ENCODE measurements around the gene FAM90A26. TPM values are rescaled to one million over a fixed set of nuclear protein-coding genes. Genes with fewer than 3 reads are reported as not detected.
"Not testable (repeated sequence)": the region's sequence is repeated elsewhere in the genome, so short reads cannot be mapped to it uniquely, and the experiment has no call there.

FAM90A26 gene, protein sequence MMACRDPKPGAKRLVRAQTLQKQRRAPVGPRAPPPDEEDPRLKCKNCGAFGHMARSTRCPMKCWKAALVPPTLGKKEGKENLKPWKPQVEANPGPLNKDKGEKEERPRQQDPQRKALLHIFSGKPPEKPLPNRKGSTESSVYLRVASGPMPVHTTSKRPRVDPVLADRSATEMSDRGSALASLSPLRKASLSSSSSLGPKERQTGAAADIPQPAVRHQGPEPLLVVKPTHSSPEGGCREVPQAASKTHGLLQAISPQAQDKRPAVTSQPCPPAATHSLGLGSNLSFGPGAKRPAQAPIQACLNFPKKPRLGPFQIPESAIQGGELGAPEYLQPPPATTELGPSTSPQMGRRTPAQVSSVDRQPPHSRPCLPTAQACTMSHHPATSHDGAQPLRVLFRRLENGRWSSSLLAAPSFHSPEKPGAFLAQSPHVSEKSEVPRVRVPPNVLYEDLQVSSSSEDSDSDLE
- total RNA-seq = not detected

DNA sequence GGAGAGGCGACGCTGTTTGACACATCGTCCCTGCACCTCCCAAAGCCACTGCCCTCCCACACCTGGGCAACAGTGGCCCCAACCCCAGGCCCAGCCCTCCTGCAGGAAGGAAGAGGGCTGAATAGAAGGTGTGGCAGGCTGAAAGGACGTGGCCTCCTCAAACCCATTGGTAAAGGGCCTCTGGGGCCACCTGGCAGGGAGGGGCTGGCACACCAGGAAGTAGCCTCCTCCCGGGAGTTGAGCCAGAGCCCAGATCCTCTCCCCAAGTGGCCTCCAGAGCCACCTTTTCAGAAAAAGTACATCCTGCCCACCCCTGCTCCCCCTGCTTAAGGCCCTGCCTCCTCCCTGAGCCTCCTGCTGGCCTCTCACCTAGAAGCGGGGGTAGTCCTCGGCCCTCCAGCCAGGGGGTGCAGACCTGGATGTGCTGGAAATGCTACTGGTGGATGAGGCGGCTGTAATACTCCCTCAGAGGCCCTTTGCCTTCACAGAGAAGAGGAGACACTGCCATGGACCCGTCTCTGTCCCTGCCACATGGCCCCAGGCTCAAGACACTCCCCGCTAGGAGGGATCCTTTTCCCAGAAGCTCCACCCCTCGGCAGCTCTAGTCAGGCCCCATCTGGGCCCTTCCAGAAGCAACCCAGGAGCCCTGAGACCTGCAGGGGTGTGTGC, at the start of gene FAM90A26:
FAM90A26 (plus strand) TSS at position 619 of the 669 bp plus-strand sequence. CDS start 2,764 bp downstream, outside the sequence.
- intact Hi-C loops (cut with micrococcal nuclease); CTCF ChIA-PET; H3K36me3 Mint-ChIP-seq (ENCODE audit: low read depth); H3K4me3 Mint-ChIP-seq; ATAC-seq; H3K27me3 Mint-ChIP-seq; H3K9me3 Mint-ChIP-seq; H3K27ac Mint-ChIP-seq; H3K4me1 Mint-ChIP-seq (ENCODE audit: low read depth); POLR2A ChIA-PET; DNase-seq: not testable (repeated sequence)

DNA sequence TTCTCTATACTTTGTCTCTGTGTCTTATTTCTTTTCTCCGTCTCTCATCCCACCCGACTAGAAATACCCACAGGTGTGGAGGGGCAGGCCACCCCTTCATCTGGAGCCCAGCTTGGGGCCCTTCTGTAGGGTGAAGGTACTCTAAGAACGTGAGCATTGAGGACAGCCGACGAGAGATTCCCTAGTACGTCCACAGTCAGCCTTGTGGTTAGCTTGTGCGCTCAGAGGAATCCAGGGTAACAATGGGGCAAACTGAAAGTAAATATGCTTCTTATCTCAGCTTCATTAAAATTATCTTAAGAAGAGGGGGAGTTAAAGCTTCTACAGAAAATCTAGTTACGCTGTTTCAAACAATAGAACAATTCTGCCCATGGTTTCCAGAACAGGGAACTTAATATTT, 47.5 kb upstream of the FAM90A26 start:
- H3K27ac Mint-ChIP-seq; H3K36me3 Mint-ChIP-seq (ENCODE audit: low read depth); DNase-seq; intact Hi-C loops (cut with micrococcal nuclease); ATAC-seq; H3K9me3 Mint-ChIP-seq; POLR2A ChIA-PET; H3K4me1 Mint-ChIP-seq (ENCODE audit: low read depth); H3K4me3 Mint-ChIP-seq: not testable (repeated sequence)
- CTCF ChIA-PET = interaction anchor here (1.5 kb wide), 1 partner anchor 122 kb away, joined by 8 read pairs; no protein-coding TSS in a partner anchor
- peaks cover 16% of the 10 kb centered on the region for H3K27me3 Mint-ChIP-seq

DNA sequence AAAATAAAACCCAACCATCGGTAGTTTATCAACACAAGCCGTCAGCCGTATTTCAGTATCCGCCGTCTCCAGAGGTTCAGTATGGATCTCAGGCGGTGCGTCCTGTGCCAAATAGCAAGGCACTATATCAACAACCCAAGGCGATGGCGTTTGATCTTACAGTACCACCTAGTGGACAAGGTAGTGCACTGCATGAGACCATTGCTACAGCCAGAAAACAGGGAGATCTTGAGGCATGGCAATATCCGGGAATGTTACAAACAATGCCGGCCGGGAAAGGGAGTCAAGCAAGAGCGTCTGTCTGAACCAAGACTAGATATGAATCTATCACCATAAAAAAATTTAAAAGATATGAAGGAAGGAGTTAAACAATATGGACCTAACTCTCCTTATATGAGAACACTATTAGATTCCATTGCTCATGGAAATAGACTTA, 46.6 kb upstream of the FAM90A26 start:
- H3K4me3 Mint-ChIP-seq; H3K4me1 Mint-ChIP-seq (ENCODE audit: low read depth); POLR2A ChIA-PET; H3K27ac Mint-ChIP-seq; H3K9me3 Mint-ChIP-seq; intact Hi-C loops (cut with micrococcal nuclease); H3K36me3 Mint-ChIP-seq (ENCODE audit: low read depth): not testable (repeated sequence)
- DNase-seq (peak; percentile 55), ATAC-seq (peak; percentile 49)
- CTCF ChIA-PET = interaction anchor here (1.1 kb wide), 1 partner anchor 19 kb away, joined by 3 read pairs; no protein-coding TSS in a partner anchor
- H3K27me3 Mint-ChIP-seq = peaks cover 14% of the 10 kb centered on the region
- TF ChIP-seq, protein P1, sequence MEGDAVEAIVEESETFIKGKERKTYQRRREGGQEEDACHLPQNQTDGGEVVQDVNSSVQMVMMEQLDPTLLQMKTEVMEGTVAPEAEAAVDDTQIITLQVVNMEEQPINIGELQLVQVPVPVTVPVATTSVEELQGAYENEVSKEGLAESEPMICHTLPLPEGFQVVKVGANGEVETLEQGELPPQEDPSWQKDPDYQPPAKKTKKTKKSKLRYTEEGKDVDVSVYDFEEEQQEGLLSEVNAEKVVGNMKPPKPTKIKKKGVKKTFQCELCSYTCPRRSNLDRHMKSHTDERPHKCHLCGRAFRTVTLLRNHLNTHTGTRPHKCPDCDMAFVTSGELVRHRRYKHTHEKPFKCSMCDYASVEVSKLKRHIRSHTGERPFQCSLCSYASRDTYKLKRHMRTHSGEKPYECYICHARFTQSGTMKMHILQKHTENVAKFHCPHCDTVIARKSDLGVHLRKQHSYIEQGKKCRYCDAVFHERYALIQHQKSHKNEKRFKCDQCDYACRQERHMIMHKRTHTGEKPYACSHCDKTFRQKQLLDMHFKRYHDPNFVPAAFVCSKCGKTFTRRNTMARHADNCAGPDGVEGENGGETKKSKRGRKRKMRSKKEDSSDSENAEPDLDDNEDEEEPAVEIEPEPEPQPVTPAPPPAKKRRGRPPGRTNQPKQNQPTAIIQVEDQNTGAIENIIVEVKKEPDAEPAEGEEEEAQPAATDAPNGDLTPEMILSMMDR (IDR thresholded peaks at IDR 0.05) = peak; percentile 78

DNA sequence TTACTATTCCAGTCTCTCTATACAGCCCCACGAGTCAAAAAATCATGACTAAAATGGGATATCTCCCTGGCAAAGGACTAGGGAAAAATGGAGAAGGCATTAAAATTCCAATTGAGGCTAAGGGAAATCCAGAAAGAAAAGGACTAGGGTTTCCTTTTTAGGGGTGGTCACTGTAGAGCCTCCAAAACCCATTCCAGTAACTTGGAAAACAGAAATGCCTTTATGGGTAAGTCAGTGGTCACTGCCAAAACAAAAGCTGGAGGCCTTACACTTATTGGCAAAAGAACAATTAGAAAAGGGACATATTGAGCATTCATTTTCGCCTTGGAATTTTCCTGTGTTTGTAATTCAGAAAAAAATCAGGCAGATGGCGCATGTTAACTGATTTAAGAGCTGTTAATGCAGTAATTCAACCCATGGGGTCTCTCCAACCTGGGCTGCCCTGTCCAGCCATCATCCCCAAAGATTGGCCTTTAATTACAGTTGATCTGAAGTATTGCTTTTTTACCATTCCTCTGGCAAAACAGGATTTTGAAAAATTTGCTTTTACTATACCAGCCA, 44.5 kb upstream of the FAM90A26 start:
- intact Hi-C loops (cut with micrococcal nuclease); H3K9me3 Mint-ChIP-seq; H3K36me3 Mint-ChIP-seq (ENCODE audit: low read depth); POLR2A ChIA-PET; ATAC-seq; H3K4me1 Mint-ChIP-seq (ENCODE audit: low read depth); H3K27ac Mint-ChIP-seq; H3K4me3 Mint-ChIP-seq; DNase-seq: not testable (repeated sequence)
- CTCF ChIA-PET = interaction anchor here (0.9 kb wide), 1 partner anchor 125 kb away, joined by 3 read pairs; no protein-coding TSS in a partner anchor
- H3K27me3 Mint-ChIP-seq = peaks cover 12% of the 10 kb centered on the region

DNA sequence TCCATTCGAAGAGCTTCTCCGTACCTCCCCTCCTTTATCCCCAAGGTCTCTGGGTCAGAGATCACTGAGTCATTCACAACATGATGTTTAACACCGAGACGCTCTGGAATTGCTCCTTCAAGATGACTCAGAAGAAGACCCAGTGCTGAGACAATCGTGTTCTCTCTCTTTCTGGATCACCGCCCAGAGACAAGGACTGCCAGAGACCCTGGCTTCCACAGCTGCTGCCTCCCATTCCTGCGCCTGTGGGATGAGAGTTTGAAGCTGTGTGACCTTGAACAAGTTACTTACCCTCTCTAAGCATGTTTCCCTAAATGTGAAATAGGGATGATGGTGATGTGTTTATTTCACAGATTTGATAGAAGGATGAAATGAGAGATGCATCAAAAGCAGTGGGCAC, 38.8 kb upstream of the FAM90A26 start:
- intact Hi-C loops (cut with micrococcal nuclease); POLR2A ChIA-PET; H3K9me3 Mint-ChIP-seq; H3K4me3 Mint-ChIP-seq; DNase-seq; CTCF ChIA-PET; H3K36me3 Mint-ChIP-seq (ENCODE audit: low read depth); H3K27me3 Mint-ChIP-seq; H3K27ac Mint-ChIP-seq; ATAC-seq; H3K4me1 Mint-ChIP-seq (ENCODE audit: low read depth): not testable (repeated sequence)

DNA sequence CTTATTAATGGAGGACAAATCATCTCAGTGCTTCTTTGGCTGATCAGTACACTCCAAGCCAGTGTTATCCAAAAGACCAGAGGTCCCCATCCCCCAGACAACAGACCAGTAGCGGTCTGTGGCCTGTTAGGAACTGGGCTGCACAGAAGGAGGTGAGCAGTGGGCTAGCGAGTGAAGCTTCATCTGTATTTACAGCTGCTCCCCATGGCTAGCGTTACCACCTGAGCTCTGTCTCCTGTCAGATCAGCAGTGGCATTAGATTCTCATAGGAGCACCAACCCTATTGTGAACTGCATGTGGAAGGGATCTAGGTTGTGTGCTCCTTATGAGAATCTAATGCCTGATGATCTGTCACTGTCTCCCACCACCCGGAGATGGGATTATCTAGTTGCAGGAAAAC, 37.4 kb upstream of the FAM90A26 start:
- H3K27me3 Mint-ChIP-seq; H3K27ac Mint-ChIP-seq; intact Hi-C loops (cut with micrococcal nuclease); H3K4me3 Mint-ChIP-seq; ATAC-seq; POLR2A ChIA-PET; CTCF ChIA-PET; H3K4me1 Mint-ChIP-seq (ENCODE audit: low read depth); H3K36me3 Mint-ChIP-seq (ENCODE audit: low read depth); H3K9me3 Mint-ChIP-seq; DNase-seq: not testable (repeated sequence)

DNA sequence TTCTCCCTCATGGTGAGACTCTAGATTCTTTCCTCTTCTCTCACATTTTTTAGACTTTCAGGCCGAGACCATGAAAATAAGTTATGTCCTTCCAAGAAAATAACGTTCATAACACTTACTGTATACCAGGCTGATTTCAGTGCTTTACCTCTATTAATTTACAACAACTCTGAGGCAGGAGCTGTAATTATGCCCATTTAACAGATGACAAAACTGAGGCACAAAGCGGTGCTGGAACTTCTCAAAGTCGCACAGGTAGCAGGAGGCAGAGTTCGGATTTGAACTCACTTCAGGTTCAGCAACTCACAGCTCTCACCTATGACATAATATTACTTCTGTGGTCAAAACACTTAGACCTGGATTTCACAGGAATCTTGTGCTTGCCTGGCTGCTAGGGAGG, 36.2 kb upstream of the FAM90A26 start:
- ATAC-seq; H3K27ac Mint-ChIP-seq; H3K9me3 Mint-ChIP-seq; DNase-seq; POLR2A ChIA-PET; H3K27me3 Mint-ChIP-seq; H3K36me3 Mint-ChIP-seq (ENCODE audit: low read depth); CTCF ChIA-PET; intact Hi-C loops (cut with micrococcal nuclease); H3K4me3 Mint-ChIP-seq; H3K4me1 Mint-ChIP-seq (ENCODE audit: low read depth): not testable (repeated sequence)

DNA sequence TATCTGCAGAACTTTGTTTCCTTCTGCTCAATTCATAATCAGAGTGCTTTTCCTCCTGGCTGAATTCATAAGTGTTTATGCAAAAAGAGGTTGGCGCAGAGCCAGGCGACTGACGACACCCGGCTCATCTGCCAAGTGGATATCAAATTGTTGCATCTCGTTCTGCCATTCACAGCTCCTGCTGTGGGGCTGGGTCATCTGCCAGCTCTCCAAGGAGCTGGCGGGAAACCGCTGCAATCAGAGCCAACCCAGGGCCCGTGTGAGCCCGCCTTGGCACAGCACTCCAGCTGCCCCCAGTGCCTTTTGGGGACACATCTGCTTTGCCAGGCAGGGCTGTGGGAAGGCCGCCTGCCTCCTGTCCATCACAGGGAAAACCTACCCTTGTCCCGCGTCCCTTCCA, 35.7 kb upstream of the FAM90A26 start:
- ATAC-seq; H3K9me3 Mint-ChIP-seq; H3K36me3 Mint-ChIP-seq (ENCODE audit: low read depth); DNase-seq; H3K4me3 Mint-ChIP-seq; intact Hi-C loops (cut with micrococcal nuclease); POLR2A ChIA-PET; CTCF ChIA-PET; H3K4me1 Mint-ChIP-seq (ENCODE audit: low read depth); H3K27ac Mint-ChIP-seq; H3K27me3 Mint-ChIP-seq: not testable (repeated sequence)

DNA sequence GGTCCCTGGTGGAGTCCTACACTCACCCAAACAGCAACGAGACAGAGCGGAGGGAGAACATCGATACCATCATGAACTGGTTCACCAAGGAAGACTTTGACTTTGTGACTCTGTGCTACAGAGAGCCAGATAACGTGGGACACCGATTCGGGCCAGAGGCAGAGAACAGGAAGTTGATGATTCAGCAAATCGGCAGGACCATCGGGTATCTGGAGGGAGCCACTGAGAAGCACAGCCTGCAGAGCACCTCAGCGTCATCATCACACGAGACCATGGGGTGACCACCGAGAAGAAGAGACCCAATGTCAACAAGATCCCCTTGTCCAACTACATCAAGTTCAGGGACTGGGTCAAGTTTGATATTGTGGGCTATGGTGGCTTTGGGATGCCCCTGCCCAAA, 29.2 kb upstream of the FAM90A26 start:
- H3K4me3 Mint-ChIP-seq; H3K36me3 Mint-ChIP-seq (ENCODE audit: low read depth): not testable (repeated sequence)

DNA sequence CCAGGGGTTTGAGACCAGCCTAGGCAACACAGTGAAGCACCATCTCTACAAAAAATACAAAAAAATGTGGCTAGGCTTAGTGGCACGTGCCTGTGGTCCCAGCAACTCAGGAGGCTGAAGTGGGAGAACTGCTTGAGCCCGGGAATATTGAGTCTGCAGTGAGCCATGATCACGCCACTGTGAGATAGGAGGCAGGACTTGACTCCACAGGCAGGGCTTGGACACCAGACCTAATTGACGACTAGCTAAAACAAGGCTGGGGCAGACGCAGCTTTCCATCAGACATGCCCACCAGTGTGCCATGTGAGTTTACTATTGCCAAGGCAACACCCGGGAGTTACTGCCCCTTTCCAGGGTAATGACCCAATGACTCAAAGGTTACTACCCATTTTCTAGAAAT, 27.4 kb upstream of the FAM90A26 start:
- H3K4me3 Mint-ChIP-seq; H3K36me3 Mint-ChIP-seq (ENCODE audit: low read depth); POLR2A ChIA-PET; CTCF ChIA-PET; ATAC-seq; H3K27me3 Mint-ChIP-seq; intact Hi-C loops (cut with micrococcal nuclease); H3K27ac Mint-ChIP-seq; H3K9me3 Mint-ChIP-seq; DNase-seq; H3K4me1 Mint-ChIP-seq (ENCODE audit: low read depth): not testable (repeated sequence)

More for the DNA sequence above, 29.2 kb upstream of the FAM90A26 start:
- DNase-seq; intact Hi-C loops (cut with micrococcal nuclease); CTCF ChIA-PET; ATAC-seq; POLR2A ChIA-PET; H3K9me3 Mint-ChIP-seq; H3K27ac Mint-ChIP-seq; H3K27me3 Mint-ChIP-seq; H3K4me1 Mint-ChIP-seq (ENCODE audit: low read depth): not testable (repeated sequence)
